Sigmoid colon (tissue), 4 donors: ENCODE results near the gene TMPRSS11A.

Experiments used
- CTCF ChIP-seq, 4 experiments: fragments of 450-650 bp in 3 of 4; fragments of 200-600 bp in 1 of 4; IDR thresholded peaks; one replicate each; pipeline ENCODE4 v1.5.1; 2016 to 2019; ENCODE audit warnings: antibody characterized with exemption in 4 of 4, mild to moderate bottlenecking in 3 of 4, moderate library complexity in 2 of 4
- EP300 ChIP-seq, 4 donors: sonication (generic); formaldehyde crosslinking; IDR thresholded peaks; one replicate each; pipeline ENCODE4 v1.6.1; 2017; ENCODE audit warnings: antibody characterized with exemption in 4 of 4

- no peak for TF ChIP-seq CTCF (IDR thresholded peaks at IDR 0.05)
- TF ChIP-seq EP300 (IDR thresholded peaks at IDR 0.05): no peak
Observed at GRCh38 chr4:67927251-67927650, 36.0 kb downstream of the TMPRSS11A start.
